Endothelial cell of umbilical vein (primary cell): Measurements from ENCODE around the gene ZNF827. TPM values are rescaled to one million over a fixed set of nuclear protein-coding genes. Genes with fewer than 3 reads are reported as not detected.
A peak's percentile ranks its signal among the peaks of the same experiment; 100 is the strongest.

Source experiments
- BruUV-seq: library from RNA; stranded (reverse); fragments of 400-500 nt; replicated peaks from 2 replicates; lab custom pipeline; 2021; lab: Mats Ljungman, UMichigan
- CTCF ChIA-PET: fragments of 300-600, 350-600 bp; sonication (Branson Sonifier 250); formaldehyde crosslinking; loops from one replicate; lab custom pipeline; 2021; ENCODE audit warnings: antibody characterized with exemption, inconsistent platforms; lab: Charles Lee
- POLR2A ChIA-PET: fragments of 300-600, 350-600 bp; sonication (Branson Sonifier 250); formaldehyde crosslinking; loops from one replicate; lab custom pipeline; 2021; ENCODE audit warnings: antibody characterized with exemption, inconsistent platforms; lab: Charles Lee
- DNase-seq: peaks from one replicate; pipeline ENCODE4 v3.0.0-alpha.2; 2011; ENCODE audit warnings: low read depth, low spot score
- FAIRE-seq: peaks from 2 replicates; lab custom pipeline; 2011; peaks lifted over from hg19 to GRCh38; lab: Jason Lieb, UNC
- H2AFZ ChIP-seq: 2 replicates; pipeline ENCODE4 v1.6.0; 2012; ENCODE audit warnings: low read depth, low read length, control low read depth, inconsistent platforms
- H3K27ac ChIP-seq: 2 replicates; pipeline ENCODE4 v1.5.1; 2011; ENCODE audit warnings: low read depth, mild to moderate bottlenecking, control low read depth, low read length, moderate library complexity; ENCODE audit not compliant: insufficient read depth
- H3K27me3 ChIP-seq, 2 experiments: 2 replicates each; pipeline versions ENCODE4 v1.6.0 to v1.6.1; 2011; ENCODE audit warnings: low read length in 2 of 2, mixed read lengths in 1 of 2; ENCODE audit not compliant: control insufficient read depth in 2 of 2, insufficient read depth in 2 of 2
- H3K36me3 ChIP-seq, 2 experiments: 2 replicates in 1 of 2; 3 replicates in 1 of 2; pipeline ENCODE4 v1.5.1; 2011; ENCODE audit warnings: low read length in 2 of 2, mild to moderate bottlenecking in 1 of 2, moderate library complexity in 1 of 2; ENCODE audit not compliant: control insufficient read depth in 2 of 2, insufficient read depth in 2 of 2; ENCODE audit errors: extremely low read depth in 1 of 2
- H3K4me1 ChIP-seq: 3 replicates; pipeline ENCODE4 v1.5.1; 2011; ENCODE audit warnings: mild to moderate bottlenecking, low read length; ENCODE audit not compliant: control insufficient read depth, insufficient read depth; ENCODE audit errors: extremely low read depth
- H3K4me2 ChIP-seq: 2 replicates; pipeline ENCODE4 v1.6.1; 2011; ENCODE audit warnings: low read length, control low read depth, mixed read lengths; ENCODE audit not compliant: insufficient read depth
- H3K4me3 ChIP-seq, 3 experiments: fragments of 200-600 bp in 1 of 3; sonication (generic), shearing (Covaris generic) in 1 of 3; replicated peaks in 1 of 3; 2 replicates each; pipeline ENCODE4 v1.5.1; 2011 to 2016; ENCODE audit warnings: control low read depth in 3 of 3, low read length in 3 of 3, mild to moderate bottlenecking in 2 of 3, inconsistent platforms in 1 of 3, low read depth in 1 of 3, moderate library complexity in 1 of 3; ENCODE audit not compliant: insufficient read depth in 1 of 3
- H3K79me2 ChIP-seq: 2 replicates; pipeline ENCODE4 v1.6.0; 2012; ENCODE audit warnings: low read length, inconsistent platforms; ENCODE audit not compliant: control insufficient read depth, insufficient read depth
- H3K9ac ChIP-seq: replicated peaks from 2 replicates; pipeline ENCODE3; 2011; ENCODE audit warnings: low read length, control low read depth; ENCODE audit not compliant: insufficient read depth; ENCODE audit errors: extremely low read depth
- H3K9me1 ChIP-seq: replicated peaks from 3 replicates; pipeline ENCODE4 v1.6.0; 2011; ENCODE audit warnings: mild to moderate bottlenecking, low read length; ENCODE audit not compliant: control insufficient read depth, insufficient read depth; ENCODE audit errors: extremely low read depth
- H3K9me3 ChIP-seq: replicated peaks from 2 replicates; pipeline ENCODE4 v1.5.1; 2012; ENCODE audit warnings: low read length, inconsistent platforms; ENCODE audit not compliant: control insufficient read depth, insufficient read depth
- H4K20me1 ChIP-seq: replicated peaks from 2 replicates; pipeline ENCODE3; 2011; ENCODE audit warnings: mild to moderate bottlenecking, low read length; ENCODE audit not compliant: control insufficient read depth, insufficient read depth; ENCODE audit errors: extremely low read depth
- JUN ChIP-seq: IDR thresholded peaks from 2 replicates; pipeline ENCODE4 v1.6.1; 2011; ENCODE audit warnings: borderline replicate concordance, low read depth; ENCODE audit not compliant: insufficient read length, insufficient read depth
- POLR2A ChIP-seq: IDR thresholded peaks from 2 replicates; pipeline ENCODE4 v1.6.1; 2012; ENCODE audit warnings: low read depth, mild to moderate bottlenecking, control low read depth, low read length
- POLR2AphosphoS5 ChIP-seq: IDR thresholded peaks from 2 replicates; pipeline ENCODE4 v1.6.1; 2012; ENCODE audit warnings: low read depth, mild to moderate bottlenecking, control low read depth, low read length, moderate library complexity; ENCODE audit not compliant: insufficient read depth
- dilution Hi-C: fragments of 300-500 bp; cut with MboI; formaldehyde crosslinking; loops from one replicate; pipeline ENCODE4 v1.15.0; 2019; ENCODE audit warnings: low sequenced_read_pairs; ENCODE audit not compliant: extremely low pct_ligation_motif_present
- intact Hi-C: fragments of 100-400 bp; cut with micrococcal nuclease; formaldehyde crosslinking; loops from one replicate; pipeline ENCODE4 v1.10.0; 2022
- polyA plus RNA-seq, 4 experiments: library from polyadenylated mRNA; depleted of rRNA in 3 of 4; stranded (reverse) in 3 of 4; unstranded in 1 of 4; fragments of >200 nt; gene quantifications; 2 replicates each; pipeline versions ENCODE4 v1.2.1 to v1.2.3, GENCODE V29; 2011 to 2012; ENCODE audit warnings: missing spikeins in 1 of 4
- total RNA-seq: library from RNA; stranded (reverse); gene quantifications from 2 replicates; pipeline ENCODE4 v1.2.3, GENCODE V29; 2021
- TF ChIP-seq, protein P1 (sequence below): IDR thresholded peaks from 2 replicates; pipeline ENCODE4 v1.6.1; 2011; ENCODE audit not compliant: insufficient read depth, insufficient read length

ZNF827 gene
- total and polyA plus RNA-seq, 2 donors (not counting 3 experiments of a cell fraction or from before 2014, with no cell fraction given): 16.9 to 23.7 TPM

GRCh38 chr4:145735827-145736226 is 202.8 kb downstream of the ZNF827 start:
- H3K9me3 ChIP-seq: no peaks in the 10 kb centered on the region
- ChIA-PET CTCF (interaction anchor here (0.7 to 1.4 kb wide), 3 partner anchors 14 to 151 kb away, joined by 3 to 5 read pairs (median 3); no protein-coding TSS in a partner anchor), POLR2A (no interaction called here)
- H3K27me3 ChIP-seq: peaks cover 0 to 3% of the 10 kb centered on the region in 2 experiments
- peak overlapping the region; percentile 13 for H3K4me2 ChIP-seq
- no peak for DNase-seq
- FAIRE-seq: no peak
- H3K79me2 ChIP-seq: no peaks in the 10 kb centered on the region
- peaks cover 42% of the 10 kb centered on the region for H3K4me1 ChIP-seq
- dilution Hi-C loops: no loop called here
- H3K36me3 ChIP-seq: no peaks in the 10 kb centered on the region
- peak overlapping the region; percentile 94 for H3K27ac ChIP-seq
- peak overlapping the region; percentile 5 for H3K9ac ChIP-seq
- intact Hi-C loops: loop anchor here (1.0 kb wide), 2 partner anchors 69 to 190 kb away; no protein-coding TSS in a partner anchor
- no peak for TF ChIP-seq JUN
- TF ChIP-seq POLR2AphosphoS5: no peak
- TF ChIP-seq, protein P1, sequence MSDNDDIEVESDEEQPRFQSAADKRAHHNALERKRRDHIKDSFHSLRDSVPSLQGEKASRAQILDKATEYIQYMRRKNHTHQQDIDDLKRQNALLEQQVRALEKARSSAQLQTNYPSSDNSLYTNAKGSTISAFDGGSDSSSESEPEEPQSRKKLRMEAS: no peak
- no peak for TF ChIP-seq POLR2A
- no peaks in the 10 kb centered on the region for H4K20me1 ChIP-seq
- BruUV-seq: no TSS peak
- no peaks in the 10 kb centered on the region for H3K9me1 ChIP-seq
- H3K4me3 ChIP-seq: no peak overlapping the region
- H2AFZ ChIP-seq: no peak overlapping the region

GRCh38 chr4:145735347-145735675 is 203.3 kb downstream of the ZNF827 start:
- ChIA-PET POLR2A (no interaction called here), CTCF (interaction anchor here (1.4 kb wide), 1 partner anchor 118 kb away, joined by 5 read pairs; no protein-coding TSS in a partner anchor)
- DNase-seq (peak; percentile 39), FAIRE-seq (no peak)
- no peaks in the 10 kb centered on the region for H3K27me3 ChIP-seq
- H2AFZ ChIP-seq: peak overlapping the region; percentile 36
- H3K9ac ChIP-seq: peak overlapping the region; percentile 91
- no TSS peak for BruUV-seq
- peaks cover 42% of the 10 kb centered on the region for H3K4me1 ChIP-seq
- no peaks in the 10 kb centered on the region for H3K79me2 ChIP-seq
- no peaks in the 10 kb centered on the region for H3K9me1 ChIP-seq
- peak; percentile 40 for TF ChIP-seq JUN
- TF ChIP-seq, protein P1: no peak
- H3K36me3 ChIP-seq: no peaks in the 10 kb centered on the region
- peak overlapping the region; percentile 94 for H3K27ac ChIP-seq
- H3K4me2 ChIP-seq: peak overlapping the region; percentile 49
- intact Hi-C loops (loop anchor here (1.0 kb wide), 2 partner anchors 70 to 189 kb away; no protein-coding TSS in a partner anchor), dilution Hi-C loops (no loop called here)
- no peak overlapping the region for H3K4me3 ChIP-seq
- H4K20me1 ChIP-seq: no peaks in the 10 kb centered on the region
- H3K9me3 ChIP-seq: no peaks in the 10 kb centered on the region
